ENCODE results near the gene NELL1.

DNA sequence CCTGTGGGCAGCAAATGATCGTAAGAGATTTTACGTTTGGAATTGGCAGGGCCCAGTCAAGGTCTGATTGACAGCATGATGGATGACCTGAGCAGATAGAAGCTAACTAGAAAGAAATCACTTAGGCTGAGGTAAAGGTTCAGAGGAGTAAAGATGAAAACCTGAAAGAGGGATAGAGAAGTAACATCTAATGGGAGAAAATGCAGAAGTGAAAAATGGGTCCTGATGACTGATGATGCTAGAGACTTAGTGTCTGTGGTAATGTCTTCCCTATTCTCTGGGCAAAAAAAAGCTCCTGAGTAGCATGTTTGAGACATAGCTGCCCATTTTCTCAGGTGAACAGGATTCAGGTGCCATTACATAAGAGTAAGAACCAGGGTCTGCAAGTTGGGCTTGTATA lies 894.7 kb downstream of the NELL1 start:
- TF ChIP-seq CTCF (IDR thresholded peaks at IDR 0.05): no peak
- TF ChIP-seq POLR2A (IDR thresholded peaks at IDR 0.05): no peak
